Activated effector memory CD4-positive, alpha-beta T cell treated with Interleukin-2 at 50 U/mL for 16 hours (primary cell): ENCODE results near the gene PSMB10.

ENCODE experiments used
- DNase-seq: peaks from one replicate; pipeline ENCODE4 v3.0.0-alpha.2; 2020

Gene PSMB10

DNA sequence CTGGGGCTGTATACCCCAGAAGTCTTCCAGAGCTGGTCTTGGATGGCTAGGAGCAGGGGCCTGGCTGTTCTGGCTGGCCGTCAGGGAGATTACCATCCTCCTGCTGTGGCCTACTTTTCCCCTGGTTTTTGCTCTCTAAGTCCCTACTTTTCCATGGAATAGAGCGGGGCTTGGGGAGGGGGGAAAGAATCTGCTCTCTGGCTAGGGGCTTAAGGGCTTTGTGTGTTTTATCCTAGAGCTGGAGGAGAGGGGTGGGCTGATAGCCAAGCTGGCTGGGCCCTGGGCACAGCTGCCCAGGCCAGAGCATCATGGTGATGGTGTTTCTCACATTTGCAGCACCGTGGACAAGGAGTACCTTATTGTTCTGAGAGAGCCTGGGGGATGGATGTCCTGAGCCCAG, 48.3 kb downstream of the PSMB10 start:
- DNase-seq, result no peak

- no peak for DNase-seq
Measured at GRCh38 chr16:67886387-67886786, 50.3 kb downstream of the PSMB10 start.

DNA sequence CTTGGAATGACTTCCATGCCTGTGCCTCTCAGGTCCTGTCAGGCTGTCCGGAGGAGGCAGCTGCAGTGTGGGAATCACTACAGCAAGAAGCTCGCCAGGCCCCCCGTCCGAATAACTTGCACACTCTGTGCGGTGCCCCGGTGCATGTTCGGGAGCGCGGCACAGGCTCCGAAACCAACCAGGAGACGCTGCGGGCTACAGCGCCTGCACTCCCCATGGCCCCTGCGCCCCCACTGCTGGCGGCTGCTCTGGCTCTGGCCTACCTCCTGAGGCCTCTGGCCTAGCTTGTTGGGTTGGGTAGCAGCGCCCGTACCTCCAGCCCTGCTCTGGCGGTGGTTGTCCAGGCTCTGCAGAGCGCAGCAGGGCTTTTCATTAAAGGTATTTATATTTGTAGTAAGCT, 50.7 kb downstream of the PSMB10 start:
- DNase-seq, result no peak

DNA sequence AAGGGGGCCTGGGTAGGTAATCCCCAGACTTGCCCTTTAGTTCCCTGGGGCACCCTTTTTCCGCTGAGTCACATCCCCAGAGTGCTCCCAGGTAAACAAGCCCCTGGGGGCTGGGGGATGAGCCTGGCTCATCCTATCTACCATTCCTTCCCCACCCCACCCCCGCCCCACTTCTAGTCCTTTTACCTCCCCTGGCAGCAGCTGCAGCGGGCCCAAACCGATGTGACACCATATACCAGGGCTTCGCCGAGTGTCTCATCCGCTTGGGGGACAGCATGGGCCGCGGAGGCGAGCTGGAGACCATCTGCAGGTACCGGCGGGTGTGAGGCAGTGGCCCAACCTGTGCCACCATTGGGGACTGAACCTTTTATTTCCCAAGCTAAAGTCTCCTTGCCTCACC, 51.1 kb downstream of the PSMB10 start:
- DNase-seq, result no peak

DNA sequence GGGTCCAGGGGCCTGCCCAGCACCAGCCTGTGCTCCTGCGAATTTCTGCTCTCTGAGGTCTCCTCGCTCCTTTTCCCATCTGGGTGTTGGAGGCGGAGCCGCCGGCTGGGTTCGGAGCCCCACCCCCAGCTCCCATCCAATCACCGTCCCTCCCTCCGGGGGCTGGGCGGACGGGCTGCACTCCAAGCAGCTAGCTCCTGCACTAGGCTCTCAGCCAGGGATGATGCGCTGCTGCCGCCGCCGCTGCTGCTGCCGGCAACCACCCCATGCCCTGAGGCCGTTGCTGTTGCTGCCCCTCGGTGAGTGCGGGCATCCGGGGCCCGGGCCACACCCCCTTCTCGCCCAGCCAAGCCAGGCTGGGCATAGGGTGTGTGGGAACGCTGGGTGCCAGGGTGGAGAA, 52.0 kb downstream of the PSMB10 start, which contains the start of gene NRN1L:
TSS of gene NRN1L (plus strand) at position 202 of the 400 bp plus-strand sequence. CDS start at position 221, 19 bp downstream.
- no peak for DNase-seq
